ENCODE results near the gene ZNF346. TPM values are rescaled to one million over a fixed set of nuclear protein-coding genes. Genes with fewer than 3 reads are reported as not detected.

Gene ZNF346
- total RNA-seq, 1 experiment from 2014 or later, result 32.5 TPM

DNA sequence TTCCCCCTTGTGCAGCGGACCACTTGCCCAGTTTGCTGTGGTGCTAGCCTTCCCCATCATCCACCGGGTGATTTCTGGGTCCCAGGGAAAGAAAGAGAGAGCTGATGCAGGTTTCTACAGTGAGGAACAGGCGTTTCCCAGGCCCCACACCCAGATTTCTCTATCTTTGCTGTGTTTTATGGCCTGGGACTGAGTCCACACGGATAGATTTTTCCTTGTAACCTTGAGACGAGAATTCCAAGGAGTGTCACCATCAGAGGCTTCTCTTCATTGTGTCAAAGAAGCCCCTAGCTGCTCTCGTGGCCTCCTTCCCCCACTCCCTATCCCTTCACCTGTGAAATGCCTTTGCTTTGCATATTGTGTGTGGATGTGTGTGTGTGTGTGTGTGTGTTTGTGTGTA is 43.0 kb downstream of the ZNF346 start:
- no TSS peak for BruUV-seq (replicated peaks)
- ChIA-PET CTCF (interaction anchor here (0.6 to 1.4 kb wide), 3 partner anchors 47 to 1309 kb away, joined by 3 to 5 read pairs (median 3); no protein-coding TSS in a partner anchor), POLR2A (no interaction called here)
- Mint-ChIP-seq H3K4me3 (ENCODE audit: unreplicated experiment) (no peak overlapping the region), H3K36me3 (ENCODE audit: insufficient read depth, unreplicated experiment) (peaks cover 74% of the 10 kb centered on the region), H3K4me1 (ENCODE audit: insufficient read depth, unreplicated experiment) (no peaks in the 10 kb centered on the region), H3K27me3 (ENCODE audit: insufficient read depth, unreplicated experiment) (no peaks in the 10 kb centered on the region), H3K9me3 (ENCODE audit: unreplicated experiment) (no peaks in the 10 kb centered on the region), H3K27ac (ENCODE audit: low read depth, unreplicated experiment) (no peak overlapping the region)
- TF ChIP-seq, protein P1, sequence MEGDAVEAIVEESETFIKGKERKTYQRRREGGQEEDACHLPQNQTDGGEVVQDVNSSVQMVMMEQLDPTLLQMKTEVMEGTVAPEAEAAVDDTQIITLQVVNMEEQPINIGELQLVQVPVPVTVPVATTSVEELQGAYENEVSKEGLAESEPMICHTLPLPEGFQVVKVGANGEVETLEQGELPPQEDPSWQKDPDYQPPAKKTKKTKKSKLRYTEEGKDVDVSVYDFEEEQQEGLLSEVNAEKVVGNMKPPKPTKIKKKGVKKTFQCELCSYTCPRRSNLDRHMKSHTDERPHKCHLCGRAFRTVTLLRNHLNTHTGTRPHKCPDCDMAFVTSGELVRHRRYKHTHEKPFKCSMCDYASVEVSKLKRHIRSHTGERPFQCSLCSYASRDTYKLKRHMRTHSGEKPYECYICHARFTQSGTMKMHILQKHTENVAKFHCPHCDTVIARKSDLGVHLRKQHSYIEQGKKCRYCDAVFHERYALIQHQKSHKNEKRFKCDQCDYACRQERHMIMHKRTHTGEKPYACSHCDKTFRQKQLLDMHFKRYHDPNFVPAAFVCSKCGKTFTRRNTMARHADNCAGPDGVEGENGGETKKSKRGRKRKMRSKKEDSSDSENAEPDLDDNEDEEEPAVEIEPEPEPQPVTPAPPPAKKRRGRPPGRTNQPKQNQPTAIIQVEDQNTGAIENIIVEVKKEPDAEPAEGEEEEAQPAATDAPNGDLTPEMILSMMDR (IDR thresholded peaks at IDR 0.05; ENCODE audit: unreplicated experiment), result no peak
- DNase-seq (ENCODE audit: unreplicated experiment), result no peak
- intact Hi-C loops (cut with micrococcal nuclease), result no loop called here

DNA sequence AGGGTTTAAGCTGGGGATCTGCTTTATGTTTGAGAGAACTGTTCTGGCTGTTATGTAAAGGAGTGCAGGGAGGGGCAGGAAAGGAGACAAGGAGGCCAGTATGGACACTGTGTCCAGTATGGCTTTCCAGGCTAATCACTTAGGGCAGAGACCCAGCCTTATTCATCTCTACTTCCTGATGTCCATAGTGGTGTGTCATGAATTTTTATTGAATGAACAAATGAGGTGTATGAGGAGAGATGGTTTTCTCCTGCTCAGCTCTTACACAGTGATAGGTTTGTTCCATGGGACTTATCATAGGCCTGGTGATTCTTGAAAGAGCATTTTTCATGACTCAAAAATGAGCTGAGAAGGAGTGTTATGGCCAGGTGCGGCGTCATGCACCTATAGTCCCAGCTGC is 43.7 kb downstream of the ZNF346 start:
- Mint-ChIP-seq H3K4me1 (ENCODE audit: insufficient read depth, unreplicated experiment) (no peaks in the 10 kb centered on the region), H3K36me3 (ENCODE audit: insufficient read depth, unreplicated experiment) (peaks cover 68% of the 10 kb centered on the region), H3K4me3 (ENCODE audit: unreplicated experiment) (no peak overlapping the region), H3K27ac (ENCODE audit: low read depth, unreplicated experiment) (no peak overlapping the region), H3K9me3 (ENCODE audit: unreplicated experiment) (no peaks in the 10 kb centered on the region), H3K27me3 (ENCODE audit: insufficient read depth, unreplicated experiment) (no peaks in the 10 kb centered on the region)
- intact Hi-C loops (cut with micrococcal nuclease), result no loop called here
- no TSS peak for BruUV-seq (replicated peaks)
- ChIA-PET CTCF (interaction anchor here (0.6 to 13.2 kb wide), 4 partner anchors 31 to 46 kb away, joined by 3 to 235 read pairs (median 3); no protein-coding TSS in a partner anchor), POLR2A (interaction anchor here (1.3 kb wide), 1 partner anchor 45 kb away, joined by 3 read pairs; no protein-coding TSS in a partner anchor)
- TF ChIP-seq, protein P1 (IDR thresholded peaks at IDR 0.05; ENCODE audit: unreplicated experiment), result no peak
- DNase-seq (ENCODE audit: unreplicated experiment), result no peak

DNA sequence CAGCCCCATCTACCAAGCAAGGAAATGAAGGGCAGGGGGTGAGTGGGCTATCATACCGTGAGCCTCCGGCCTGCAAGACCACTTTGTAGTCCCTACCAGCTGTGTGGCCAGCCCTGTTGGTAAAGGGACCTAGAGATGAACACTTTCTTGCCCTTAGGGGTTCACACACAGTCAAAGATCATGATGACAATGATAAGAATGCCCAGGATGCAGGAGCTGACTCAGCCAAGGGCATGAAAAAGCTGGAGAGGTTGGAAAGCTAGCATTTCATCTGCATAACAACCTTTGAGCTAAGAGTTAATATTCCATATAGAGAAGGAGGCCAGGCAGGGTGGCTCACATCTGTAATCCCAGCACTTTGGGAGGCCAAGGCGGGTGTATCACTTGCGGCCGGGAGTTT is 45.0 kb downstream of the ZNF346 start:
- Mint-ChIP-seq H3K36me3 (ENCODE audit: insufficient read depth, unreplicated experiment) (peaks cover 58% of the 10 kb centered on the region), H3K9me3 (ENCODE audit: unreplicated experiment) (no peaks in the 10 kb centered on the region), H3K27me3 (ENCODE audit: insufficient read depth, unreplicated experiment) (no peaks in the 10 kb centered on the region), H3K27ac (ENCODE audit: low read depth, unreplicated experiment) (no peak overlapping the region), H3K4me3 (ENCODE audit: unreplicated experiment) (no peak overlapping the region), H3K4me1 (ENCODE audit: insufficient read depth, unreplicated experiment) (peaks cover 6% of the 10 kb centered on the region)
- TF ChIP-seq, protein P1 (IDR thresholded peaks at IDR 0.05; ENCODE audit: unreplicated experiment), result no peak
- CTCF ChIA-PET, result interaction anchor here (0.5 to 13.2 kb wide), 9 partner anchors 11 to 410 kb away, joined by 3 to 235 read pairs (median 7); partner anchors contain the start of gene FGFR4
- intact Hi-C loops (cut with micrococcal nuclease), result no loop called here
- no peak for DNase-seq (ENCODE audit: unreplicated experiment)
- no TSS peak for BruUV-seq (replicated peaks)
- POLR2A ChIA-PET, result interaction anchor here (1.3 kb wide), 1 partner anchor 47 kb away, joined by 3 read pairs; no protein-coding TSS in a partner anchor

DNA sequence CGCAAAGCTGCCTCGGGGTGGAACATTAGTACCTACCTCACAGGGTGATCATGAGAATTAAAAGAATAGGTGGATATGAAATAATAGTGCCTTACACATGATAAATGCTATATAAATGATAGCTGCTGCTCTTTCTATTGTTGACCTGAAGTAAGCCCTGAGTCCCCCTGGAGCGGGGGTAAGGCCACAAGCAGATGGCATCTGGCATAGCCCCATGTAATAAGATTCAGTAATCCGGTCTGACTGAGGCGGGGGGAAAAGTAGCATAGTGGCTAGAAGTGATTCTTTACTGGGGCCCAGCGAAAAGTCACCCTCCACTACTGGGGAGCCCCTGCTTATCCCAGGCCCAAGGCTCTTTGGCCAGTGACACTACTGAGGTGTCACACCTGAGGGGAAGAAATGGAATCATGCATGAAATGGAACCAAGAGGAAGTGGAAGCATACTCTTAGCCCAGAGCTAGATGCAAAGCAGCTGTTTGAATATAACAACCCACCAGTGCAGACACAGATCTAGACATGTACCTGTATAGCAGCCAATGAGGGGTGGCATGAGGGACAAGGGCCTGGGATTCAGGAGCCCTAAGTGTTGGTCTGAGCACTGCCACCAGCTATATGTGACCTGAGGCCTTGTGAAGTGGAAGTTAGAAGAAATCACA is 48.2 kb downstream of the ZNF346 start:
- DNase-seq (ENCODE audit: unreplicated experiment), result no peak
- Mint-ChIP-seq H3K36me3 (ENCODE audit: insufficient read depth, unreplicated experiment) (peaks cover 42% of the 10 kb centered on the region), H3K4me3 (ENCODE audit: unreplicated experiment) (no peak overlapping the region), H3K27me3 (ENCODE audit: insufficient read depth, unreplicated experiment) (no peaks in the 10 kb centered on the region), H3K9me3 (ENCODE audit: unreplicated experiment) (no peaks in the 10 kb centered on the region), H3K27ac (ENCODE audit: low read depth, unreplicated experiment) (no peak overlapping the region), H3K4me1 (ENCODE audit: insufficient read depth, unreplicated experiment) (peaks cover 6% of the 10 kb centered on the region)
- BruUV-seq (replicated peaks), result no TSS peak
- intact Hi-C loops (cut with micrococcal nuclease), result loop anchor here (1.0 kb wide), 1 partner anchor 412 kb away; no protein-coding TSS in a partner anchor
- ChIA-PET POLR2A (interaction anchor here (1.0 kb wide), 1 partner anchor 15 kb away, joined by 3 read pairs; no protein-coding TSS in a partner anchor), CTCF (interaction anchor here (0.5 to 13.2 kb wide), 23 partner anchors 8 to 410 kb away, joined by 3 to 235 read pairs (median 4); partner anchors contain the start of genes FGFR4 and ZNF346)
- TF ChIP-seq, protein P1 (IDR thresholded peaks at IDR 0.05; ENCODE audit: unreplicated experiment), result no peak
